Pancreas (tissue), 10 donors: ENCODE data around the gene SMARCD1. TPM values are rescaled to one million over a fixed set of nuclear protein-coding genes. Genes with fewer than 3 reads are reported as not detected.

Experiments
- ATAC-seq, 4 donors: fragments of 200-7000 bp; cut with Tn5 transposase; one replicate each; pipeline versions ENCODE4 v1.8.0 to v1.9.1; 2020; ENCODE audit warnings: mild to moderate bottlenecking in 4 of 4, moderate library complexity in 4 of 4
- DNase-seq, 6 donors: peaks; one replicate each; pipeline ENCODE4 v3.0.0-alpha.2; 2020
- FAIRE-seq: peaks from 2 replicates; lab custom pipeline; 2012; peaks lifted over from hg19 to GRCh38; lab: Jason Lieb, UNC
- H3K27ac ChIP-seq, 4 donors: fragments of 200-600 bp; sonication (generic); 1 replicate in 3 of 4; 2 replicates in 1 of 4; pipeline versions ENCODE4 v1.5.0 to v1.8.0; 2020
- H3K27me3 ChIP-seq, 4 donors: fragments of 200-600 bp; one replicate each; pipeline ENCODE4 v1.8.0; 2021
- H3K36me3 ChIP-seq, 3 donors: fragments of 200-600 bp; sonication (generic) in 1 of 3; one replicate each; pipeline versions ENCODE4 v1.5.0 to v1.8.0; 2020 to 2021
- H3K4me1 ChIP-seq, 3 donors: fragments of 200-600 bp; one replicate each; pipeline ENCODE4 v1.8.0; 2021
- H3K4me3 ChIP-seq, 4 donors: fragments of 200-600 bp; sonication (generic) in 2 of 4; one replicate each; pipeline versions ENCODE4 v1.5.0 to v1.8.0; 2020 to 2021
- H3K9me3 ChIP-seq, 4 donors: fragments of 200-600 bp; one replicate each; pipeline ENCODE4 v1.8.0; 2021
- WGBS, 2 donors: extraction: QIAGEN DNeasy Blood & Tissue Kit; methylation state at CpG; one replicate each; pipeline ENCODE4 v1.1.7; 2013; 5-methylcytosine and 5-hydroxymethylcytosine counted together
- intact Hi-C, 3 donors: fragments of 100-400 bp; cut with DNase I; formaldehyde crosslinking; loops; one replicate each; pipeline versions ENCODE4 v1.11.1 to v1.14.2; 2022
- polyA plus RNA-seq, 2 donors: library from polyadenylated mRNA; stranded (reverse); fragments of 200-250 nt; gene quantifications; one replicate each; pipeline ENCODE4 v1.2.3, GENCODE V29; 2013
- total RNA-seq, 6 donors: library from RNA; stranded (reverse); fragmentation: NEBNext Ultra II Directional in 4 of 6; extraction: Animal tissue kit (Norgen Biotek cat#: 25700) in 4 of 6; gene quantifications; one replicate each; pipeline versions ENCODE4 v1.2.1 to v1.2.4, GENCODE V29; 2021 to 2023
- TF ChIP-seq, protein P1 (sequence below), 4 donors: fragments of 200-600 bp; sonication (generic) in 3 of 4; IDR thresholded peaks; one replicate each; pipeline versions ENCODE4 v1.5.0 to v1.8.0; 2021; ENCODE audit warnings: antibody characterized with exemption in 4 of 4
- donor health status: healthy with polysubstance abuse.
- donor health status: DM: no; HTN: no; CAD: no; lungs with moderate emphysema.
- donor health status: DM: no; HTN: no; CAD: no.
- donor health status: control.
- donor health status: control.
- donor health status: Bipolar disorder and iron deficiency.
- donor health status: DM: yes; HTN: yes; CAD: no.
- donor health status: DM: no; HTN: no; CAD: no.
- donor health status: DM: no; HTN: no; CAD: no.
- donor health status: DM: yes; HTN: yes; CAD: no.

Gene SMARCD1
- total and polyA plus RNA-seq, 8 donors: 12.5 to 22.8 (median 15.4) TPM

DNA sequence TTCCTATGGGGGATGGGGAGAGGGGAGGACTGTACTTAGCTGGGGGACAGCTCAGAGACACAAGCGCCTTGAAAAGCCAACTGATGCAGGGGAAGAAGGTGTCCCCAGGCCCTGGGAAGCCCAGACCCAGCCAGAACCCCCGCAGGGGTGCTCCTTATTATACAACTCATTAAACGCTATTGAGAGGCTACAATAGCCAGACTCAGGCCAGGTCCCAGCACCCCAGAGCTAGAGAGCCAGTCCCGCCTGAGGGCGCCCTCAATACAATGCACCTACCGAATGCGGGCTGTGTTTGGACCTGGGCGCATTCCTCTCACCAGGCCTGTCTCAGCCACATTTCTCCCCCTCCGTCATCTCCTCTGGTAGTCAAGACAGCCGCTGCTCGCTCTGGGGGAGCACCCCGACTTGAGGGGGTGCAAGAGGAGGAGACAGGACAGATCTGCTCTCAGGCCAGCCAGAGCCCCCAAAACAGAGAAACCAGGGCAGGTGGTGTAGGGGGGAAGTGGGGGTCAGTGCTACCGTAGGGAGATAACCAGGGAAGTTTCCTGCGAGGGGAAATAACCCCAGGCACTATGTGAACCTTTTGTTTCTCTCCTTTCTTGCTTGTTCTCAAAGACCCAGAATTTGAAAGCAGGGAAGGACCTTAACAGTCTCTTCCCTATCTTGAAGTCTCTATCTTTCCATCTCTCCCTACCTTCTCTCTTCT lies 33.9 kb upstream of the SMARCD1 start:
- FAIRE-seq: no peak
- Histone ChIP-seq H3K9me3 (no peaks in the 10 kb centered on the region), H3K4me3 (no peak overlapping the region), H3K36me3 (no peaks in the 10 kb centered on the region), H3K27me3 (no peaks in the 10 kb centered on the region), H3K4me1 (no peaks in the 10 kb centered on the region), H3K27ac (no peak overlapping the region)
- WGBS, 2 donors: 72 to 78% methylated on average over 14 of the region's 14 CpGs
- ATAC-seq: peak in 1 of 4 donors; percentile 12
- TF ChIP-seq, protein P1, sequence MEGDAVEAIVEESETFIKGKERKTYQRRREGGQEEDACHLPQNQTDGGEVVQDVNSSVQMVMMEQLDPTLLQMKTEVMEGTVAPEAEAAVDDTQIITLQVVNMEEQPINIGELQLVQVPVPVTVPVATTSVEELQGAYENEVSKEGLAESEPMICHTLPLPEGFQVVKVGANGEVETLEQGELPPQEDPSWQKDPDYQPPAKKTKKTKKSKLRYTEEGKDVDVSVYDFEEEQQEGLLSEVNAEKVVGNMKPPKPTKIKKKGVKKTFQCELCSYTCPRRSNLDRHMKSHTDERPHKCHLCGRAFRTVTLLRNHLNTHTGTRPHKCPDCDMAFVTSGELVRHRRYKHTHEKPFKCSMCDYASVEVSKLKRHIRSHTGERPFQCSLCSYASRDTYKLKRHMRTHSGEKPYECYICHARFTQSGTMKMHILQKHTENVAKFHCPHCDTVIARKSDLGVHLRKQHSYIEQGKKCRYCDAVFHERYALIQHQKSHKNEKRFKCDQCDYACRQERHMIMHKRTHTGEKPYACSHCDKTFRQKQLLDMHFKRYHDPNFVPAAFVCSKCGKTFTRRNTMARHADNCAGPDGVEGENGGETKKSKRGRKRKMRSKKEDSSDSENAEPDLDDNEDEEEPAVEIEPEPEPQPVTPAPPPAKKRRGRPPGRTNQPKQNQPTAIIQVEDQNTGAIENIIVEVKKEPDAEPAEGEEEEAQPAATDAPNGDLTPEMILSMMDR (IDR thresholded peaks at IDR 0.05): no peak
- DNase-seq: peak in 1 of 6 donors; percentile 45
- intact Hi-C loops: no loop called here

DNA sequence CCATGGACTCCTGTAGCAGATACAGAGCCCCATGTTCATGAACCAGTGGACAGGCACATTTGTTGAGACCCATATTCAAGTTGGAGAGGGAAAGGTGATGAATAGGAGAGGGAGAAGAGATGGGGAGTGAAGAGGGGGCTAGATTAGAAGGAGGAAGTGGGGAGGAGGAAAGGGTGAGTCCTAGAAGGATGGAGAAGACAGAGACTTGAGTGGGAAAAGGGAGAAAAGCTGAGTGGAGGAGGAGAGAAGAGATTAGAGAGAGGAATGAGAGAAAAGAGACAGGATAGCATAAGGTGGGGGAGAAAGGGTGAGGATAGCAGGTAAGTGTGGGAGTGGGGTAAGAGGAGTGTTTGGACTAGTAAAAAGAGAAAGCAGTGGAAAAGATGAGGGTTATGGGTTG lies 32.6 kb upstream of the SMARCD1 start:
- Histone ChIP-seq H3K4me3 (no peak overlapping the region), H3K4me1 (peaks cover 0 to 6% (median 0%) of the 10 kb centered on the region in 3 donors), H3K27me3 (no peaks in the 10 kb centered on the region), H3K9me3 (no peaks in the 10 kb centered on the region), H3K36me3 (no peaks in the 10 kb centered on the region), H3K27ac (no peak overlapping the region)
- TF ChIP-seq, protein P1 (IDR thresholded peaks at IDR 0.05): no peak
- intact Hi-C loops: no loop called here
- ATAC-seq (no peak), DNase-seq (no peak), FAIRE-seq (no peak)

DNA sequence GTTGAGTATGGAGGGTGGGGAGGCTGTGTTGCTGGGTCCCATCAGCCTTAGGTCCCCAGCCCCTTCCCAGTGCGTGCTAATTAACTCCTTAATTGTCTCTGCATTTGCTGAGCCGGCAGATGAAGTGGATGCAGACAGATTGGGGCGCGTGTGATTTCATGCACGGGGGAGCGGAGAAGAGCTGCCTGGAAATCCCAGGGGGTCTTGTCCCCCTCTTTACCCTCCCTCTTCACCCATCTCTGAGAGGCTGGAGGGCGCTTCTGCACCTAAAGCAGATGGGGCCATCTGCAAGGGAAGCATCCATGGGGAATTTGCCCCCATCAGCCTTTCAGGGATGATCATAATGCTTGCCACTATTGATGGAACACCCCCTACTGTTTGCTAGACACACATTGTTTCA lies 32.2 kb upstream of the SMARCD1 start:
- H3K27me3 ChIP-seq: no peaks in the 10 kb centered on the region
- no peak for ATAC-seq
- H3K27ac ChIP-seq: no peak overlapping the region
- no peak for FAIRE-seq
- WGBS, 2 donors: 83 to 90% methylated on average over 7 of the region's 7 CpGs
- peaks cover 0 to 6% (median 0%) of the 10 kb centered on the region in 3 donors for H3K4me1 ChIP-seq
- H3K36me3 ChIP-seq: no peaks in the 10 kb centered on the region
- DNase-seq: peak in 1 of 6 donors; percentile 19
- intact Hi-C loops: no loop called here
- no peaks in the 10 kb centered on the region for H3K9me3 ChIP-seq
- TF ChIP-seq, protein P1 (IDR thresholded peaks at IDR 0.05): no peak
- H3K4me3 ChIP-seq: no peak overlapping the region

DNA sequence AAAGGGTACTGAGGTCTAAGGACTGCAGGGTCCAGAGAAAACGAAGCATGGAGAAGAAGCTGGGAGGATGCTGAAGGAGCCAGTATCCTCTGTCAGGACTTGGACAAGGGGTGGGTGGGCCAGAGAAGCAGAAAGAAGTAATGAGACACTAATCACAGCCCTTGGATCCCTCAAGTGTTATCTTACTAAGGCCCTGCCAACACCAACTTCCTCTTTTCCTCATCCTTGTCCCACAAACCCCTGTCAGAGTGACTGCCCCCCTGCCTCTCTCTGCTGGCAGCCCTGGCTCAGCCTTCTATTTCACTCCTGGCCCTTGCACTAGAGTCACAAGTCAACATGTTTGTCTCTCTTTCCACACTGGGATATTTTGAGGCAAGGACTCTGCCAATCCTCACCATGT lies 31.6 kb upstream of the SMARCD1 start:
- H3K36me3 ChIP-seq: no peaks in the 10 kb centered on the region
- peaks cover 0 to 6% (median 0%) of the 10 kb centered on the region in 3 donors for H3K4me1 ChIP-seq
- H3K4me3 ChIP-seq: no peak overlapping the region
- H3K27me3 ChIP-seq: no peaks in the 10 kb centered on the region
- no peak overlapping the region for H3K27ac ChIP-seq
- intact Hi-C loops: no loop called here
- no peaks in the 10 kb centered on the region for H3K9me3 ChIP-seq
- 76 to 100% methylated on average over 1 of the region's 1 CpG for WGBS, 2 donors
- TF ChIP-seq, protein P1 (IDR thresholded peaks at IDR 0.05): no peak
- DNase-seq (no peak), ATAC-seq (no peak), FAIRE-seq (no peak)
